ENCODE measurements around the gene GPR149. TPM values are rescaled to one million over a fixed set of nuclear protein-coding genes. Genes with fewer than 3 reads are reported as not detected.

Gene GPR149
- polyA plus RNA-seq, 3 donors: not detected

DNA sequence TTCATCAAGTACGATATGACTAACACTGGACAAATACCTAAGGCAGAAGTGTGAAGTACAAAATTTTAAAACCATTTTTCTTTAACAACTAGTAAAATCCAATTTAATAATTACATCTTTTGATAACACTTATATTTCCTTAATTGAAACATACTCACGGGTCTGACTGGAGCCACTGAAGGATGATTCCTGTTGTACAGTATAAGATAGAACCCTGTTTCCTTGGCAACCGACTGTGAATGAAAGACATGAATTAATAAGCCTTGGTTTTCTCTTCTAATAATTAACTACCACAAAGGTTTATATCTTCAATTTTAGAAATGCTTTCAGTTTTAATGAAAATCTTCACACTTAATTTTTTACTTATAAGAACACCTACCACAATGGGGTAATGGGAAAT is 125.1 kb downstream of the GPR149 start:
- no peaks in the 10 kb centered on the region for H3K9me3 Mint-ChIP-seq
- Histone ChIP-seq H3K4me1 (ENCODE audit: control insufficient read depth in 1 of 2, insufficient read depth in 2 of 2, low read length in 2 of 2) (no peaks in the 10 kb centered on the region), H3K27me3 (ENCODE audit: control insufficient read depth in 2 of 2, insufficient read depth in 2 of 2, low read length in 2 of 2) (no peaks in the 10 kb centered on the region), H3K4me3 (replicated peaks in 1 of 3; ENCODE audit: low read depth in 2 of 3, low read length in 3 of 3) (no peak overlapping the region), H3K9me3 (replicated peaks in 1 of 2; ENCODE audit: control insufficient read depth in 1 of 2, insufficient read depth in 1 of 2, low read length in 2 of 2) (no peaks in the 10 kb centered on the region), H3K36me3 (replicated peaks in 1 of 2; ENCODE audit: control insufficient read depth in 1 of 2, insufficient read depth in 2 of 2, low read length in 2 of 2) (peaks cover 90 to 100% of the 10 kb centered on the region in 2 donors), H3K27ac (ENCODE audit: low read depth in 1 of 2, low read length in 2 of 2) (no peak overlapping the region), H2AFZ (ENCODE audit: insufficient read depth, low read depth, low read length, poor library complexity, severe bottlenecking) (no peak overlapping the region), H3K9ac (ENCODE audit: insufficient read depth, low read length, poor library complexity, severe bottlenecking) (no peak overlapping the region), H3K79me2 (ENCODE audit: insufficient read depth, low read length) (no peaks in the 10 kb centered on the region), H4K20me1 (ENCODE audit: insufficient read depth, low read length) (no peaks in the 10 kb centered on the region), H3K4me2 (replicated peaks; ENCODE audit: extremely low read depth, low read length, poor library complexity, severe bottlenecking) (no peak overlapping the region)
- no peaks in the 10 kb centered on the region for H3K4me1 Mint-ChIP-seq
- no peak for DNase-seq
- TF ChIP-seq, protein P1, sequence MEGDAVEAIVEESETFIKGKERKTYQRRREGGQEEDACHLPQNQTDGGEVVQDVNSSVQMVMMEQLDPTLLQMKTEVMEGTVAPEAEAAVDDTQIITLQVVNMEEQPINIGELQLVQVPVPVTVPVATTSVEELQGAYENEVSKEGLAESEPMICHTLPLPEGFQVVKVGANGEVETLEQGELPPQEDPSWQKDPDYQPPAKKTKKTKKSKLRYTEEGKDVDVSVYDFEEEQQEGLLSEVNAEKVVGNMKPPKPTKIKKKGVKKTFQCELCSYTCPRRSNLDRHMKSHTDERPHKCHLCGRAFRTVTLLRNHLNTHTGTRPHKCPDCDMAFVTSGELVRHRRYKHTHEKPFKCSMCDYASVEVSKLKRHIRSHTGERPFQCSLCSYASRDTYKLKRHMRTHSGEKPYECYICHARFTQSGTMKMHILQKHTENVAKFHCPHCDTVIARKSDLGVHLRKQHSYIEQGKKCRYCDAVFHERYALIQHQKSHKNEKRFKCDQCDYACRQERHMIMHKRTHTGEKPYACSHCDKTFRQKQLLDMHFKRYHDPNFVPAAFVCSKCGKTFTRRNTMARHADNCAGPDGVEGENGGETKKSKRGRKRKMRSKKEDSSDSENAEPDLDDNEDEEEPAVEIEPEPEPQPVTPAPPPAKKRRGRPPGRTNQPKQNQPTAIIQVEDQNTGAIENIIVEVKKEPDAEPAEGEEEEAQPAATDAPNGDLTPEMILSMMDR (IDR thresholded peaks at IDR 0.05): no peak
- H3K36me3 Mint-ChIP-seq: peaks cover 85 to 97% of the 10 kb centered on the region in 2 donors
- no CpG with 5 or more reads among the region's 3 CpGs for WGBS (ENCODE audit: insufficient coverage)
- intact Hi-C loops (cut with micrococcal nuclease): no loop called here
- H3K27me3 Mint-ChIP-seq (ENCODE audit: low read depth in 3 of 3): no peaks in the 10 kb centered on the region
- H3K4me3 Mint-ChIP-seq: no peak overlapping the region
- H3K27ac Mint-ChIP-seq: no peak overlapping the region

DNA sequence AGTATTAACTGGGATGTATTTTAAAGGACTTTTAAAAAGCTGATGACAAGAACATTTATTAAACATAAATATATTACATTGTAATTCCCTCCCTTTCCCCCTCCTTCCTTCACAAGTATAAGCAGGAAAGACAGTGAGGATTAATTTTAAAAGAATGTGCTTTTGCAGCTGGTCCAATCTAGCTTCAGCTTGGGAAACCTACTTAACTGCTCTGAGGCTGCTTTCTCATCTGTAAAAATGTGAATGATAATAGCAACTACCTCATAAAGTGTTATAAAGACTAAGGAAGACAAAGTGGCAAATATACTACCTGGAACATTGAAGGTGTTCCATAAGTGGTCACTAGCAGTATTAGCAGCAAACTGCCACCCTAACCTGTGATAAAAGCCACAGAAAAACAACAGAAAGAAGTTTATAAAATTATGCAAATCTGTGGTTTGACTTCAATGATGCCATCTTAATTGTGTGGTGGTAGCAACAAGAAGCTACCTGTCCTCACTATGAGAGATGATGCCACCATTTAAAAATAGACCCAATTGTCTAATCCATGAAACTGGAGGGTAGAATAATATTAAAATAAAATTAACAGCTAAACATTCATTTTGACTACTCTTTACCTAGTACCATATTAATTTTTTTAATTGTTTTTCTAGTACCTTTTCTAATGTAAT is 125.7 kb downstream of the GPR149 start:
- no peak overlapping the region for H3K27ac Mint-ChIP-seq

More for the DNA sequence above, 125.7 kb downstream of the GPR149 start:
- no peaks in the 10 kb centered on the region for H3K4me1 Mint-ChIP-seq
- TF ChIP-seq, protein P1 (IDR thresholded peaks at IDR 0.05): no peak
- no peaks in the 10 kb centered on the region for H4K20me1 ChIP-seq (ENCODE audit: insufficient read depth, low read length)
- H3K4me3 Mint-ChIP-seq: no peak overlapping the region
- H3K4me2 ChIP-seq (replicated peaks; ENCODE audit: extremely low read depth, low read length, poor library complexity, severe bottlenecking): no peak overlapping the region
- no peaks in the 10 kb centered on the region for H3K4me1 ChIP-seq (ENCODE audit: control insufficient read depth in 1 of 2, insufficient read depth in 2 of 2, low read length in 2 of 2)
- no peaks in the 10 kb centered on the region for H3K9me3 ChIP-seq (replicated peaks in 1 of 2; ENCODE audit: control insufficient read depth in 1 of 2, insufficient read depth in 1 of 2, low read length in 2 of 2)
- no peak for DNase-seq
- peaks cover 90 to 100% of the 10 kb centered on the region in 2 donors for H3K36me3 ChIP-seq (replicated peaks in 1 of 2; ENCODE audit: control insufficient read depth in 1 of 2, insufficient read depth in 2 of 2, low read length in 2 of 2)
- H3K27me3 Mint-ChIP-seq (ENCODE audit: low read depth in 3 of 3): no peaks in the 10 kb centered on the region
- no peak overlapping the region for H2AFZ ChIP-seq (ENCODE audit: insufficient read depth, low read depth, low read length, poor library complexity, severe bottlenecking)
- peaks cover 84 to 96% of the 10 kb centered on the region in 2 donors for H3K36me3 Mint-ChIP-seq
- H3K4me3 ChIP-seq (replicated peaks in 1 of 3; ENCODE audit: low read depth in 2 of 3, low read length in 3 of 3): no peak overlapping the region
- no peaks in the 10 kb centered on the region for H3K27me3 ChIP-seq (ENCODE audit: control insufficient read depth in 2 of 2, insufficient read depth in 2 of 2, low read length in 2 of 2)
- no peaks in the 10 kb centered on the region for H3K9me3 Mint-ChIP-seq
- no peaks in the 10 kb centered on the region for H3K79me2 ChIP-seq (ENCODE audit: insufficient read depth, low read length)
- no peak overlapping the region for H3K27ac ChIP-seq (ENCODE audit: low read depth in 1 of 2, low read length in 2 of 2)
- no peak overlapping the region for H3K9ac ChIP-seq (ENCODE audit: insufficient read depth, low read length, poor library complexity, severe bottlenecking)
- intact Hi-C loops (cut with micrococcal nuclease): no loop called here

Measured in CD14-positive monocyte (primary cell).